Heart left ventricle (tissue), 13 donors: ENCODE measurements around the gene CMIP.

ENCODE experiments used
- POLR2A ChIP-seq, 2 donors: fragments of 450-650 bp; IDR thresholded peaks; one replicate each; pipeline ENCODE4 v1.6.1; 2017; ENCODE audit warnings: antibody characterized with exemption in 2 of 2, mild to moderate bottlenecking in 2 of 2, moderate library complexity in 2 of 2
- TF ChIP-seq, protein P1 (sequence below), 12 donors: fragments of 200-600 bp; sonication (generic) in 4 of 12; IDR thresholded peaks; one replicate each; pipeline versions ENCODE4 v1.5.0 to v1.8.0; 2018 to 2022; ENCODE audit warnings: antibody characterized with exemption in 12 of 12, mild to moderate bottlenecking in 5 of 12
- donor health status: ischemic (EF 13 %, LVEDD 7.1; RV severe dilation, severe dysfunction).
- donor health status: DM: no; HTN: yes; CAD: no.
- donor health status: DM: no; HTN: no; CAD: no.
- donor health status: ischemic (EF 25% LVEDD 6.9; RV normal size, moderate dysfunction).
- donor health status: ischemic (EF 25% LVEDD 5.7; RV mildly dilated, moderate dysfunction).
- donor health status: ischemic (EF 35%, LVEDD 5.7; RV mildly dilated, moderate dysfunction).
- donor health status: nonischemic (EF 11% LVEDD 7.7; RV severe dilation, severe dysfunction).
- donor health status: DM: yes; HTN: yes; CAD: no.
- donor health status: PGD.
- donor health status: ischemic (EF 29% LVEDD 5.4; RV normal size, mild dysfunction).
- donor health status: nonischemic (EF 23%, LVEDD 6.1; RV moderate dilation, normal function).

DNA sequence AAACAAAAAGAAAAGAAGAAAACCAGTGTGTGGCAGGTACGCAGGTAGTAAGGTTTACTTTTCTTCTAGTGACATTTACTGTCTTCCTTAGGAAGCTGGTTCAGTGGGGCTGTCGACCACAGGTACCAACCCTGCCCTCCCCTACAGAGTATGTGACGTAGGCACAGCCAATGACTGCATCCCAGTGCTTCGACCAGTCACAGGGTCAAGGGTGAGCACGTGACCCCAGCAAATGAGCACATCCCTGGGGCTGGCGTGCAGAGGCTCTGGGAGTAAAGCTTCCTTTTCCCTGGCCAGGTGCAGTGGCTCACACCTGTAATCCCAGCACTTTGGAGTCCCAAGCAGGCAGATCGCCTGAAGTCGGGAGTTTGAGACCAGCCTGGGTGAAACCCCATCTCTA lies 295.6 kb downstream of the CMIP start:
- TF ChIP-seq, protein P1, sequence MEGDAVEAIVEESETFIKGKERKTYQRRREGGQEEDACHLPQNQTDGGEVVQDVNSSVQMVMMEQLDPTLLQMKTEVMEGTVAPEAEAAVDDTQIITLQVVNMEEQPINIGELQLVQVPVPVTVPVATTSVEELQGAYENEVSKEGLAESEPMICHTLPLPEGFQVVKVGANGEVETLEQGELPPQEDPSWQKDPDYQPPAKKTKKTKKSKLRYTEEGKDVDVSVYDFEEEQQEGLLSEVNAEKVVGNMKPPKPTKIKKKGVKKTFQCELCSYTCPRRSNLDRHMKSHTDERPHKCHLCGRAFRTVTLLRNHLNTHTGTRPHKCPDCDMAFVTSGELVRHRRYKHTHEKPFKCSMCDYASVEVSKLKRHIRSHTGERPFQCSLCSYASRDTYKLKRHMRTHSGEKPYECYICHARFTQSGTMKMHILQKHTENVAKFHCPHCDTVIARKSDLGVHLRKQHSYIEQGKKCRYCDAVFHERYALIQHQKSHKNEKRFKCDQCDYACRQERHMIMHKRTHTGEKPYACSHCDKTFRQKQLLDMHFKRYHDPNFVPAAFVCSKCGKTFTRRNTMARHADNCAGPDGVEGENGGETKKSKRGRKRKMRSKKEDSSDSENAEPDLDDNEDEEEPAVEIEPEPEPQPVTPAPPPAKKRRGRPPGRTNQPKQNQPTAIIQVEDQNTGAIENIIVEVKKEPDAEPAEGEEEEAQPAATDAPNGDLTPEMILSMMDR (IDR thresholded peaks at IDR 0.05): no peak
- no peak for TF ChIP-seq POLR2A (IDR thresholded peaks at IDR 0.05)
